Liver (tissue), 3 donors: ENCODE results near the gene FAM234B.

ENCODE experiments used
- ATF3 ChIP-seq: IDR thresholded peaks from 2 replicates; pipeline ENCODE4 v1.6.1; 2016; ENCODE audit warnings: antibody characterized with exemption
- CTCF ChIP-seq: fragments of 150-350 bp; IDR thresholded peaks from 2 replicates; pipeline ENCODE4 v1.5.1; 2017; ENCODE audit warnings: improper control_type of control experiment, low read depth, low read length; ENCODE audit not compliant: missing input control
- FOXA2 ChIP-seq: IDR thresholded peaks from 2 replicates; pipeline ENCODE4 v1.6.1; 2016; ENCODE audit warnings: antibody characterized with exemption
- GABPA ChIP-seq, 2 donors: IDR thresholded peaks in 1 of 2; conservative IDR thresholded peaks in 1 of 2; 2 replicates each; pipeline ENCODE4 v1.6.1; 2016; ENCODE audit warnings: antibody characterized with exemption in 2 of 2, mild to moderate bottlenecking in 1 of 2, moderate library complexity in 1 of 2
- HNF4G ChIP-seq: IDR thresholded peaks from 2 replicates; pipeline ENCODE4 v1.6.1; 2016; ENCODE audit warnings: antibody characterized with exemption
- JUND ChIP-seq, 2 donors: IDR thresholded peaks; 2 replicates each; pipeline ENCODE4 v1.6.1; 2016; ENCODE audit warnings: antibody characterized with exemption in 2 of 2
- MAX ChIP-seq: IDR thresholded peaks from 2 replicates; pipeline ENCODE4 v1.6.1; 2016; ENCODE audit warnings: antibody characterized with exemption
- NR2F2 ChIP-seq: IDR thresholded peaks from 2 replicates; pipeline ENCODE4 v1.6.1; 2016; ENCODE audit warnings: antibody characterized with exemption
- RAD21 ChIP-seq, 2 donors: IDR thresholded peaks; 2 replicates each; pipeline ENCODE4 v1.6.1; 2016; ENCODE audit warnings: antibody characterized with exemption in 2 of 2, mild to moderate bottlenecking in 2 of 2
- SP1 ChIP-seq: IDR thresholded peaks from 2 replicates; pipeline ENCODE4 v1.6.1; 2018; ENCODE audit warnings: antibody characterized with exemption, mild to moderate bottlenecking
- TAF1 ChIP-seq: conservative IDR thresholded peaks from 2 replicates; pipeline ENCODE4 v1.6.1; 2016; ENCODE audit warnings: antibody characterized with exemption, mild to moderate bottlenecking
- YY1 ChIP-seq: IDR thresholded peaks from 2 replicates; pipeline ENCODE4 v1.6.1; 2016; ENCODE audit warnings: antibody characterized with exemption, mild to moderate bottlenecking
- donor health status: healthy.
- donor health status: healthy.

- TF ChIP-seq GABPA (IDR thresholded peaks at IDR 0.05 in 1 of 2, conservative IDR thresholded peaks at IDR 0.05 in 1 of 2) (no peak), CTCF (no peak), MAX (no peak), TAF1 (no peak), YY1 (no peak), ATF3 (no peak), JUND (IDR thresholded peaks at IDR 0.05) (no peak), HNF4G (no peak), SP1 (no peak), RAD21 (IDR thresholded peaks at IDR 0.05) (no peak), FOXA2 (no peak), NR2F2 (no peak)
These were observed 7.3 kb upstream of the FAM234B start for GRCh38 chr12:13036881-13037280.
